Islet precursor cell (in vitro differentiated cells): ENCODE results near the gene PPP1R2.
A peak's percentile ranks its signal among the peaks of the same experiment; 100 is the strongest.

ENCODE experiments used
- DNase-seq: peaks from one replicate; pipeline ENCODE4 v3.0.0-alpha.2; 2018

PPP1R2 gene

GRCh38 chr3:195565716-195566115 lies 22.6 kb upstream of the PPP1R2 start:
- DNase-seq = no peak

- no peak for DNase-seq
Observed at GRCh38 chr3:195563317-195563716, 20.2 kb upstream of the PPP1R2 start.

GRCh38 chr3:195559723-195560409 lies 16.7 kb upstream of the PPP1R2 start:
- DNase-seq = peak; percentile 61

- peak; percentile 62 for DNase-seq
Observed at GRCh38 chr3:195558602-195559001, 15.5 kb upstream of the PPP1R2 start.

GRCh38 chr3:195557322-195557721 lies 14.2 kb upstream of the PPP1R2 start:
- no peak for DNase-seq

- peak; percentile 5 for DNase-seq
Observed at GRCh38 chr3:195556390-195556789, 13.3 kb upstream of the PPP1R2 start.

GRCh38 chr3:195555110-195555509 lies 12.0 kb upstream of the PPP1R2 start:
- no peak for DNase-seq

- DNase-seq = no peak
Observed at GRCh38 chr3:195554458-195554857, 11.3 kb upstream of the PPP1R2 start.

- peak; percentile 67 for DNase-seq
Observed at GRCh38 chr3:195553268-195553667, 10.1 kb upstream of the PPP1R2 start.

- DNase-seq = no peak
Observed at GRCh38 chr3:195551381-195551978, 8.4 kb upstream of the PPP1R2 start.

- DNase-seq = no peak
Observed at GRCh38 chr3:195550723-195551122, 7.6 kb upstream of the PPP1R2 start.

- DNase-seq = peak; percentile 71
Observed at GRCh38 chr3:195549931-195550519, 6.9 kb upstream of the PPP1R2 start.

GRCh38 chr3:195548987-195549386 lies 5.9 kb upstream of the PPP1R2 start:
- DNase-seq = peak; percentile 9

GRCh38 chr3:195548501-195548900 lies 5.4 kb upstream of the PPP1R2 start:
- peak; percentile 79 for DNase-seq

GRCh38 chr3:195548006-195548405 lies 4.9 kb upstream of the PPP1R2 start:
- DNase-seq = no peak

GRCh38 chr3:195546130-195546560 lies 3.0 kb upstream of the PPP1R2 start:
- no peak for DNase-seq

- DNase-seq = peak; percentile 66
Observed at GRCh38 chr3:195544634-195545033, 1.5 kb upstream of the PPP1R2 start.

GRCh38 chr3:195544230-195544536 lies 1.1 kb upstream of the PPP1R2 start:
- no peak for DNase-seq

GRCh38 chr3:195543500-195544229 lies 540 bp upstream of the PPP1R2 start:
- DNase-seq = peak; percentile 81

- no peak for DNase-seq
Observed at GRCh38 chr3:195542316-195542697, 818 bp downstream of the PPP1R2 start.

- DNase-seq = no peak
Observed at GRCh38 chr3:195540511-195540910, 2.6 kb downstream of the PPP1R2 start.

GRCh38 chr3:195540027-195540426 lies 3.1 kb downstream of the PPP1R2 start:
- no peak for DNase-seq

GRCh38 chr3:195539479-195539878 lies 3.6 kb downstream of the PPP1R2 start:
- DNase-seq = no peak

- no peak for DNase-seq
Observed at GRCh38 chr3:195537995-195538394, 5.1 kb downstream of the PPP1R2 start.
